NB4 (cell line): ENCODE measurements around the gene KRTAP4-6.
"Not testable (repeated sequence)": the region's sequence is repeated elsewhere in the genome, so short reads cannot be mapped to it uniquely, and the experiment has no call there.

Experiments used
- DNase-seq: peaks from one replicate; pipeline ENCODE4 v3.0.0; 2010; ENCODE audit warnings: low read depth
- H3K4me3 ChIP-seq: one replicate; pipeline ENCODE4 v1.5.1; 2011; ENCODE audit warnings: mild to moderate bottlenecking, low read depth, low read length, moderate library complexity
- CTCF ChIP-seq: IDR thresholded peaks from one replicate; pipeline ENCODE4 v1.5.1; 2012; ENCODE audit warnings: low read depth, low read length
- MAX ChIP-seq: IDR thresholded peaks from 2 replicates; pipeline ENCODE4 v1.6.1; 2011; ENCODE audit warnings: low read depth, low read length
- MYC ChIP-seq: IDR thresholded peaks from 2 replicates; pipeline ENCODE4 v1.6.1; 2011; ENCODE audit warnings: low read depth, low read length
- POLR2A ChIP-seq: IDR thresholded peaks from 2 replicates; pipeline ENCODE4 v1.6.1; 2011; ENCODE audit warnings: mild to moderate bottlenecking; ENCODE audit not compliant: insufficient read length; ENCODE audit errors: extremely low read depth

Gene KRTAP4-6

GRCh38 chr17:41133880-41134735 lies 6.2 kb downstream of the KRTAP4-6 start:
- DNase-seq: no peak
- TF ChIP-seq MYC (no peak), CTCF (no peak), MAX (no peak)
- no peak overlapping the region for H3K4me3 ChIP-seq

- DNase-seq: no peak
- H3K4me3 ChIP-seq: no peak overlapping the region
- no peak for TF ChIP-seq MAX
- no peak for TF ChIP-seq POLR2A
- TF ChIP-seq MYC: no peak
- TF ChIP-seq CTCF: no peak
Observed at GRCh38 chr17:41131979-41132378, 8.4 kb downstream of the KRTAP4-6 start.

GRCh38 chr17:41127371-41127770 lies 13.0 kb downstream of the KRTAP4-6 start:
- TF ChIP-seq MAX: no peak
- TF ChIP-seq MYC: no peak
- no peak for TF ChIP-seq POLR2A
- TF ChIP-seq CTCF: no peak
- no peak for DNase-seq
- H3K4me3 ChIP-seq: no peak overlapping the region

- no peak for DNase-seq
- TF ChIP-seq POLR2A (no peak), MYC (no peak), CTCF (no peak), MAX (no peak)
- no peak overlapping the region for H3K4me3 ChIP-seq
Observed at GRCh38 chr17:41126412-41126811, 13.9 kb downstream of the KRTAP4-6 start.

GRCh38 chr17:41125064-41125463 lies 15.3 kb downstream of the KRTAP4-6 start:
- TF ChIP-seq MYC (no peak), MAX (no peak), CTCF (no peak), POLR2A (no peak)
- DNase-seq: no peak
- H3K4me3 ChIP-seq: no peak overlapping the region

GRCh38 chr17:41123991-41124371 lies 16.4 kb downstream of the KRTAP4-6 start, which contains the start of gene KRTAP4-12:
TSS of gene KRTAP4-12 (minus strand) at chr17:41124182. CDS start at chr17:41124122, 60 bp downstream.
- DNase-seq, H3K4me3 ChIP-seq: not testable (repeated sequence)

- DNase-seq, H3K4me3 ChIP-seq: not testable (repeated sequence)
Observed at GRCh38 chr17:41123292-41123990, 16.9 kb downstream of the KRTAP4-6 start.
